Nephron progenitor cell (in vitro differentiated cells): ENCODE results near the gene CAND2.

Source experiments
- DNase-seq: peaks from one replicate; pipeline ENCODE4 v3.0.0; 2021
- H3K27ac Mint-ChIP-seq: 2 replicates; pipeline ENCODE4 v1.8.0; 2021; ENCODE audit warnings: mild to moderate bottlenecking, moderate library complexity, mixed read lengths
- H3K27me3 Mint-ChIP-seq: 2 replicates; pipeline ENCODE4 v1.8.0; 2021; ENCODE audit warnings: mild to moderate bottlenecking, low read depth, mixed read lengths; ENCODE audit not compliant: poor library complexity
- H3K36me3 Mint-ChIP-seq: 2 replicates; pipeline ENCODE4 v1.8.0; 2021; ENCODE audit warnings: low read depth, mixed read lengths
- H3K4me1 Mint-ChIP-seq: 2 replicates; pipeline ENCODE4 v1.8.0; 2021; ENCODE audit warnings: mixed read lengths
- H3K4me3 Mint-ChIP-seq: 2 replicates; pipeline ENCODE4 v1.8.0; 2021; ENCODE audit warnings: mild to moderate bottlenecking, moderate library complexity, mixed read lengths
- H3K9me3 Mint-ChIP-seq: 2 replicates; pipeline ENCODE4 v1.8.0; 2021; ENCODE audit warnings: mild to moderate bottlenecking, moderate library complexity, mixed read lengths
- TF ChIP-seq, protein P1 (sequence below): fragments of 200-600 bp; sonication (generic); IDR thresholded peaks from 2 replicates; pipeline ENCODE4 v1.5.0; 2021; ENCODE audit warnings: antibody characterized with exemption

Gene CAND2

DNA sequence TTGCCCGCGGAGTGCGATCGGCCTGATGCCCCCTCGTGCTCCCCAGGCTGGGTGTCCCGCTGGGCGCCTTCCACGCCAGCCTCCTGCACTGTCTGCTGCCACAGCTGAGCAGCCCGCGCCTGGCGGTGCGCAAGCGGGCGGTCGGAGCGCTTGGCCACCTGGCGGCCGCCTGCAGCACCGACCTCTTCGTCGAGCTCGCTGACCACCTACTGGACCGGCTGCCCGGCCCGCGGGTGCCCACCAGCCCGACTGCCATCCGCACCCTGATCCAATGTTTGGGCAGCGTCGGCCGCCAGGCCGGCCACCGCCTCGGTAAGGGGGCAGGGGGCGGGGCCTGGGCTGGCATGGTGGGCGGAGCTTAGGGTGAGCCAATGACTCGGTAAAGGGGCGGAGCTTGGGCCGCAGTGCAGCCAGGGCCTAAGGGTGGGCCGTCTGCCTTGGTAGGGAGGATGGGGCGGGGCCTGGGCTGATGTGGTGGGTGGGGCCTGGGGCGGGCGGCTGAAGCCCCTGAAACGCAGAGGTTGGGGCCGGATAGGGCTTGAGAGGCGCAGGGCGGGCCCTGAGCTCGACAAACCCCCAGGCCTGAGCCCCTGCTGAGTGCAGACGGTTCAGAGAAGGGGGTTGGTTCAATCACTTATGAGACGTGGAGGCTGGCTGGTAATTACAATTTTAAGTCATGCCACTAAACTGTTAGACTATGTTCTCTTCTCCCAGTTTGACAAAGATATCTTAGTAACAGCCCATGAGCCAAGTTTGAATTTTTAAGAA, 13.7 kb downstream of the CAND2 start:
- peak overlapping the region; percentile 73 for H3K4me3 Mint-ChIP-seq
- no peak overlapping the region for H3K27ac Mint-ChIP-seq
- peaks cover 6% of the 10 kb centered on the region for H3K4me1 Mint-ChIP-seq
- peak; percentile 100 for DNase-seq
- peaks cover 4% of the 10 kb centered on the region for H3K27me3 Mint-ChIP-seq
- no peaks in the 10 kb centered on the region for H3K36me3 Mint-ChIP-seq
- no peaks in the 10 kb centered on the region for H3K9me3 Mint-ChIP-seq
- TF ChIP-seq, protein P1, sequence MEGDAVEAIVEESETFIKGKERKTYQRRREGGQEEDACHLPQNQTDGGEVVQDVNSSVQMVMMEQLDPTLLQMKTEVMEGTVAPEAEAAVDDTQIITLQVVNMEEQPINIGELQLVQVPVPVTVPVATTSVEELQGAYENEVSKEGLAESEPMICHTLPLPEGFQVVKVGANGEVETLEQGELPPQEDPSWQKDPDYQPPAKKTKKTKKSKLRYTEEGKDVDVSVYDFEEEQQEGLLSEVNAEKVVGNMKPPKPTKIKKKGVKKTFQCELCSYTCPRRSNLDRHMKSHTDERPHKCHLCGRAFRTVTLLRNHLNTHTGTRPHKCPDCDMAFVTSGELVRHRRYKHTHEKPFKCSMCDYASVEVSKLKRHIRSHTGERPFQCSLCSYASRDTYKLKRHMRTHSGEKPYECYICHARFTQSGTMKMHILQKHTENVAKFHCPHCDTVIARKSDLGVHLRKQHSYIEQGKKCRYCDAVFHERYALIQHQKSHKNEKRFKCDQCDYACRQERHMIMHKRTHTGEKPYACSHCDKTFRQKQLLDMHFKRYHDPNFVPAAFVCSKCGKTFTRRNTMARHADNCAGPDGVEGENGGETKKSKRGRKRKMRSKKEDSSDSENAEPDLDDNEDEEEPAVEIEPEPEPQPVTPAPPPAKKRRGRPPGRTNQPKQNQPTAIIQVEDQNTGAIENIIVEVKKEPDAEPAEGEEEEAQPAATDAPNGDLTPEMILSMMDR, result peak; percentile 64

- DNase-seq, result no peak
- H3K4me1 Mint-ChIP-seq, result peaks cover 6% of the 10 kb centered on the region
- TF ChIP-seq, protein P1, result no peak
- H3K4me3 Mint-ChIP-seq, result peak overlapping the region; percentile 59
- peaks cover 4% of the 10 kb centered on the region for H3K27me3 Mint-ChIP-seq
- H3K9me3 Mint-ChIP-seq, result no peaks in the 10 kb centered on the region
- H3K36me3 Mint-ChIP-seq, result no peaks in the 10 kb centered on the region
- H3K27ac Mint-ChIP-seq, result no peak overlapping the region
Observed at GRCh38 chr3:12810961-12811360, 14.5 kb downstream of the CAND2 start.

GRCh38 chr3:12812812-12813211, 16.3 kb downstream of the CAND2 start:
- Mint-ChIP-seq H3K36me3 (no peaks in the 10 kb centered on the region), H3K4me3 (no peak overlapping the region), H3K27ac (no peak overlapping the region), H3K27me3 (peaks cover 4% of the 10 kb centered on the region), H3K4me1 (peaks cover 6% of the 10 kb centered on the region), H3K9me3 (no peaks in the 10 kb centered on the region)
- DNase-seq, result no peak
- TF ChIP-seq, protein P1, result no peak

DNA sequence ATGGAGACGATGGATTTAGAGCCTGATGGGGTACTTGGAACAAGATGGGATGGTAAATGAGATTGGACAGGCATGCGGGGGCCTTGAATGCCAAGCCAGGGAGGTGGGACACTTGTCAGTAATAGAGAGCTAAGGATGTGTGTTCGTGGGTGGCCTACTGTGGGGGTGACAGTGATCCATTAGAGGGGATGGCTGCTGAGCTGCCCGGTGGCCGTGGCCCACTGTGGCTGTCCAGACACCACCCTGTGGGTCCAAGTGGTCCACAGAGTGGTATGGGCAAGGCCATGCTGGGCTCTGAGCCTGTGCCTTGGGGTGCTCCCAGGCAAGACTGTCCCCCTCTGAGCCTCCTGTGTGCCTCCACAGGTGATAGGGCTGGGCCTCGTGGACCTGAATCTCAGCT, 17.5 kb downstream of the CAND2 start:
- H3K27me3 Mint-ChIP-seq, result peaks cover 2% of the 10 kb centered on the region
- no peaks in the 10 kb centered on the region for H3K36me3 Mint-ChIP-seq
- DNase-seq, result no peak
- no peak overlapping the region for H3K4me3 Mint-ChIP-seq
- TF ChIP-seq, protein P1, result no peak
- H3K27ac Mint-ChIP-seq, result no peak overlapping the region
- no peaks in the 10 kb centered on the region for H3K9me3 Mint-ChIP-seq
- peaks cover 6% of the 10 kb centered on the region for H3K4me1 Mint-ChIP-seq

- DNase-seq, result no peak
- Mint-ChIP-seq H3K4me1 (peaks cover 6% of the 10 kb centered on the region), H3K36me3 (no peaks in the 10 kb centered on the region), H3K9me3 (no peaks in the 10 kb centered on the region), H3K27ac (no peak overlapping the region), H3K27me3 (no peaks in the 10 kb centered on the region), H3K4me3 (no peak overlapping the region)
- TF ChIP-seq, protein P1, result no peak
Observed at GRCh38 chr3:12815078-12815477, 18.6 kb downstream of the CAND2 start.

- Mint-ChIP-seq H3K4me1 (peaks cover 3% of the 10 kb centered on the region), H3K4me3 (no peak overlapping the region), H3K27ac (no peak overlapping the region), H3K27me3 (no peaks in the 10 kb centered on the region), H3K9me3 (no peaks in the 10 kb centered on the region), H3K36me3 (no peaks in the 10 kb centered on the region)
- no peak for DNase-seq
- TF ChIP-seq, protein P1, result no peak
Observed at GRCh38 chr3:12815719-12816118, 19.2 kb downstream of the CAND2 start.
